GM20000 (cell line): Measurements from ENCODE around the gene ABLIM2.

ENCODE experiments used
- DNase-seq: peaks from one replicate; pipeline ENCODE4 v3.0.0; 2012; ENCODE audit warnings: low spot score
- TF ChIP-seq, protein P1 (sequence below): IDR thresholded peaks from 2 replicates; pipeline ENCODE4 v1.5.1; 2012; ENCODE audit warnings: mild to moderate bottlenecking, control low read depth; ENCODE audit errors: extremely low read depth, missing control alignments

Gene ABLIM2

DNA sequence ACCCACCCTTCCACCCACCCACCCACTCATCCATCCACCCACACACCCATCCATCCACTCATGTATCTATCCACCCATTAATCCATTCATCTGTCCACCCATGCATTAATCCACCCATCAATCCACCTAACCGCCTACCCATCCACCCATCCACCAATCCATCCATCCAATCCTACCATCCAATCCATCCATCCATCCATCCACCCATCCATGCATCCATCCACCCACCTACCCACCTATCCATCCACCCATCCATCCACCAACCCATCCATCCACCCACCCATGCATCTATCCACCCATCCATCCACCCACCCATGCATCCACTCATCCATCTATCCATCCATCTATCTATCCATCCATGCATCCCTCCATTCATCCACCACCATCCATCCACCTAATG is 184.2 kb downstream of the ABLIM2 start:
- DNase-seq, result no peak
- TF ChIP-seq, protein P1, sequence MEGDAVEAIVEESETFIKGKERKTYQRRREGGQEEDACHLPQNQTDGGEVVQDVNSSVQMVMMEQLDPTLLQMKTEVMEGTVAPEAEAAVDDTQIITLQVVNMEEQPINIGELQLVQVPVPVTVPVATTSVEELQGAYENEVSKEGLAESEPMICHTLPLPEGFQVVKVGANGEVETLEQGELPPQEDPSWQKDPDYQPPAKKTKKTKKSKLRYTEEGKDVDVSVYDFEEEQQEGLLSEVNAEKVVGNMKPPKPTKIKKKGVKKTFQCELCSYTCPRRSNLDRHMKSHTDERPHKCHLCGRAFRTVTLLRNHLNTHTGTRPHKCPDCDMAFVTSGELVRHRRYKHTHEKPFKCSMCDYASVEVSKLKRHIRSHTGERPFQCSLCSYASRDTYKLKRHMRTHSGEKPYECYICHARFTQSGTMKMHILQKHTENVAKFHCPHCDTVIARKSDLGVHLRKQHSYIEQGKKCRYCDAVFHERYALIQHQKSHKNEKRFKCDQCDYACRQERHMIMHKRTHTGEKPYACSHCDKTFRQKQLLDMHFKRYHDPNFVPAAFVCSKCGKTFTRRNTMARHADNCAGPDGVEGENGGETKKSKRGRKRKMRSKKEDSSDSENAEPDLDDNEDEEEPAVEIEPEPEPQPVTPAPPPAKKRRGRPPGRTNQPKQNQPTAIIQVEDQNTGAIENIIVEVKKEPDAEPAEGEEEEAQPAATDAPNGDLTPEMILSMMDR, result no peak

DNA sequence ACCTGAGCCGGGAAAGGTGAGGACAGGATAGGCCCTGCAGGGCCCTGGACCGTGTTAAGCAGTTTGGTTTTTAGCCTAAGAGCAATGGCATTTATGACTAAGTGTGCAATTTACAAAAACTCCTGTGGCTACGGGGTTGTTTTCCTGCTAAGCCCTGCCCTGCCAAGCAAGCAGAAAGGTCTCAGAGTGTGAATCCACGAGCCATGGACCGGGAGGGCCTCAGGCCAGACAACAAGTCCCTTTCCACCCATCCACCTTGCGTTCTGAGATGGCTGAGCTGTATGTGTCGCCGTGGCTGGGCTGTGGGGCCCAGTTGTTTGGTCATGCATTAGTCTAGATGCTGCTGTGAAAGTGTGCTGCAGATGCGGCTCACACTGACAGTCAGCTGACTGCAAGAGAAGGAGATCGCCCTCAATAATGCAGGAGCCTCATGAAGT is 185.1 kb downstream of the ABLIM2 start:
- DNase-seq, result no peak

GRCh38 chr4:7971881-7972500 is 186.6 kb downstream of the ABLIM2 start:
- no peak for DNase-seq
- TF ChIP-seq, protein P1, result no peak

More for the DNA sequence above, 185.1 kb downstream of the ABLIM2 start:
- TF ChIP-seq, protein P1, result no peak

DNA sequence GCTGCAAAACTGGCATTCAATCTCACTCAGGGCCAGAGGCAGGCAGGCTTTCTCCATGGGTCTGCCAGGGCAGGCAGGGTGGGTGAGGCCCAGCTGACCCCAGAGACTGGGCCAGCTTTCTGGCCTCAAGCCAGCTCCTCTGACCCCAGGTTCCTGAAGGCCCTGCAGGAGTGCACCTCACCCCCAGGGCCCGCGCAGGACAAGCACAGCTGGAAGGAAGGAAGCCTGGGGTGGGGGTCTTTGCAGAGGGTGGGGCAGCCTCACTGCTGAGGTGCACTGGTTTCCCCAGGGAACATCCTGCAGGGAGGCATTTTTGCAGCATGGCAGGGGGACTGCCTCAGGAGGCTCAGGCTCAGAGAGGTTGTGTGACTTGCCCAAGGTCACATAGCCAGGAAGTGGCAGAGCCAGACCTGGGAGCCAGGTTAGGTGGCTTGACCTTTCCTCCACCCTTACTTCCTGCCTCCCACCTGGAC is 187.4 kb downstream of the ABLIM2 start:
- DNase-seq, result no peak
- TF ChIP-seq, protein P1, result no peak

GRCh38 chr4:7970361-7970946 is 188.2 kb downstream of the ABLIM2 start:
- DNase-seq, result no peak
- TF ChIP-seq, protein P1, result no peak

DNA sequence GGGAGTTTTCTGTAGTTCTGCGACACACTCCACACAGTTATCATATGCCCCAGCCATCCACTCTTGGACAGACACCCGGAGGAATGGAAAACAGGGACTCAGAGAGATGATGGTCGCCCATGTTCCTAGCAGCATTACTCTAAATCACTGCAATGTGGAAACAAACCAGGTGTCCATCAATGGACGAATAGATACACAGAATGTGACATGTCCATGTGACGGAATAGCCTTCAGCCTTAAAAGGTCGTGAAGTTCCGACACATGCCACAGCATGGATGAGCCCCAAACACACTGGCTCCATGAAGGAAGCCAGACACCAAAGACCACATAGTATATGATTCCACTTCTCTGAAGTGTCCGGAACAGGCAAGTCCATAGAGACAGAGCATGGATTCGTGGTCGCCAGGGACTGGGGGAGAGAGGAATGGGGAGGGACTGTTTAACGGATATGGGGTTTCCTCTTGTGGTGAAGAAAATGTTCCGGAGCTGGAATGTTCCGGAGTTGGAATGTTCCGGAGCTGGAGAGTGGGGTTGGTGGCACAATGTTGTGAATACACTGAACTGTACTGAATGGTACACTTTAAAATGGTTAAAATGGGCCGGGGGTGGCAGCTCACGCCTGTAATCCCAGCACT is 190.2 kb downstream of the ABLIM2 start:
- TF ChIP-seq, protein P1, result no peak
- DNase-seq, result no peak
